ENCODE data around the gene ERN1. TPM values are rescaled to one million over a fixed set of nuclear protein-coding genes. Genes with fewer than 3 reads are reported as not detected.

Gene ERN1
- total RNA-seq, 1 experiment from 2014 or later, result 13.5 TPM

DNA sequence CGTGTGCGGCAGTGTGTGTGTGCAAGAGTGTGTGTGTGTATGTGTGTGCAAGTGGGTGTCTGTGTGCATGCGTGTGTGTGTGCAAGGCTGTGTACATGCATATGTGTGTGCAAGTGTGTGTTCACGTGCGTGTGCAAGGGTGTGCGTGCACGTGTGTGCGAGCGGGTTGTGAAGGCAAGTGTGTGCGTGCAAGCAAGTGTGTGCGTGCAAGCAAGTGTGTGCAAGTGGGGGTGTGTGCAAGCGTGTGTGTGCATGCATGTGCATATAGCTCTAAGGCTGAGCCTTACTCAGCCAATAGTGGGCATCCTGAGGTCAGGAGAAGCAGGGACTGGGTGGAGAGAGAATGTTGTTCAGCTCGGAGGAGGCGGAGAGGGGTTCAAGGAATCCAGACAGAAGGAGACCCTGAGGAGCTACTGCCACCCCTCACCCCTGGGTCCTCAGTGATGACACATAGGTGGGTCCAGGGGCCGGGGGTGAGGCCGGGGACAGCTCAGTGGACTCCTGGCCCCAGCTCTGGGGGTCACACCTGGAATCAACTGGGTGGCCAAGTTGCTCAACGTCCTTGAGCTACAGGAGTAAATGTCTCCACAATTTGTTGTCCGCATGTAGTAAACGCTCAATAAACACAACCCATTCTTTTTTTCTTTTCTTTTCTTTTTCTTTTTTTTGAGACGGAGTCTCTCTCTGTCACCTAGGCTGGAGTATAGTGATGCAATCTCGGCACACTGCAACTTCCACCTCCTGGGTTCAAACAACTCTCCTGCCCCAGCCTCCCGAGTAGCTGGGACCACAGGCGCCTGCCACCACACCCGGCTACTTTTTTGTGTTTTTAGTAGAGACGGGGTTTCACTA lies 130.0 kb downstream of the ERN1 start:
- H2AFZ ChIP-seq (ENCODE audit: low read length), result no peak overlapping the region
- ChIA-PET POLR2A (ENCODE audit: unreplicated experiment) (interaction anchor here (0.6 kb wide), 2 partner anchors 78 to 298 kb away, joined by 3 to 6 read pairs; no protein-coding TSS in a partner anchor), CTCF (interaction anchor here (0.7 kb wide), 1 partner anchor 133 kb away, joined by 3 read pairs; no protein-coding TSS in a partner anchor)
- TF ChIP-seq EZH2phosphoT487 (IDR thresholded peaks at IDR 0.05; ENCODE audit: borderline replicate concordance, low read length), result no peak
- TF ChIP-seq, protein P1, sequence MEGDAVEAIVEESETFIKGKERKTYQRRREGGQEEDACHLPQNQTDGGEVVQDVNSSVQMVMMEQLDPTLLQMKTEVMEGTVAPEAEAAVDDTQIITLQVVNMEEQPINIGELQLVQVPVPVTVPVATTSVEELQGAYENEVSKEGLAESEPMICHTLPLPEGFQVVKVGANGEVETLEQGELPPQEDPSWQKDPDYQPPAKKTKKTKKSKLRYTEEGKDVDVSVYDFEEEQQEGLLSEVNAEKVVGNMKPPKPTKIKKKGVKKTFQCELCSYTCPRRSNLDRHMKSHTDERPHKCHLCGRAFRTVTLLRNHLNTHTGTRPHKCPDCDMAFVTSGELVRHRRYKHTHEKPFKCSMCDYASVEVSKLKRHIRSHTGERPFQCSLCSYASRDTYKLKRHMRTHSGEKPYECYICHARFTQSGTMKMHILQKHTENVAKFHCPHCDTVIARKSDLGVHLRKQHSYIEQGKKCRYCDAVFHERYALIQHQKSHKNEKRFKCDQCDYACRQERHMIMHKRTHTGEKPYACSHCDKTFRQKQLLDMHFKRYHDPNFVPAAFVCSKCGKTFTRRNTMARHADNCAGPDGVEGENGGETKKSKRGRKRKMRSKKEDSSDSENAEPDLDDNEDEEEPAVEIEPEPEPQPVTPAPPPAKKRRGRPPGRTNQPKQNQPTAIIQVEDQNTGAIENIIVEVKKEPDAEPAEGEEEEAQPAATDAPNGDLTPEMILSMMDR (conservative IDR thresholded peaks at IDR 0.05; ENCODE audit: low read depth, low read length), result no peak
- no peak for TF ChIP-seq EZH2 (IDR thresholded peaks at IDR 0.05; ENCODE audit: low read length, unreplicated experiment)
- DNase-seq (no peak), ATAC-seq (no peak)
- no TSS peak for BruUV-seq (replicated peaks)
- H3K27ac ChIP-seq (ENCODE audit: low read length), result no peak overlapping the region
- intact Hi-C loops (cut with micrococcal nuclease), result no loop called here
- H3K27me3 ChIP-seq (ENCODE audit: low read length), result 0 out of 2 replicates have a peak, but pooled peaks cover 4% of the 10 kb centered on the region
- no peaks in the 10 kb centered on the region for H3K79me2 ChIP-seq (ENCODE audit: low read length)
- no peak overlapping the region for H3K9ac ChIP-seq (ENCODE audit: low read length)
- no peaks in the 10 kb centered on the region for H3F3A ChIP-seq (ENCODE audit: low read length, unreplicated experiment)
- no peak overlapping the region for H3K4me3 ChIP-seq (ENCODE audit: low read length)
- H3K36me3 ChIP-seq (ENCODE audit: low read depth, low read length), result no peaks in the 10 kb centered on the region
- H3K4me2 ChIP-seq (ENCODE audit: low read length), result no peak overlapping the region
- H4K20me1 ChIP-seq (ENCODE audit: low read length), result no peaks in the 10 kb centered on the region
- no peaks in the 10 kb centered on the region for H3K9me3 ChIP-seq (ENCODE audit: low read length)
- no peaks in the 10 kb centered on the region for H3K9me2 ChIP-seq (replicated peaks; ENCODE audit: low read length)
- H3K4me1 ChIP-seq (ENCODE audit: insufficient read depth, low read length), result peaks cover 2% of the 10 kb centered on the region; the same call in 1 of the 2 replicates

DNA sequence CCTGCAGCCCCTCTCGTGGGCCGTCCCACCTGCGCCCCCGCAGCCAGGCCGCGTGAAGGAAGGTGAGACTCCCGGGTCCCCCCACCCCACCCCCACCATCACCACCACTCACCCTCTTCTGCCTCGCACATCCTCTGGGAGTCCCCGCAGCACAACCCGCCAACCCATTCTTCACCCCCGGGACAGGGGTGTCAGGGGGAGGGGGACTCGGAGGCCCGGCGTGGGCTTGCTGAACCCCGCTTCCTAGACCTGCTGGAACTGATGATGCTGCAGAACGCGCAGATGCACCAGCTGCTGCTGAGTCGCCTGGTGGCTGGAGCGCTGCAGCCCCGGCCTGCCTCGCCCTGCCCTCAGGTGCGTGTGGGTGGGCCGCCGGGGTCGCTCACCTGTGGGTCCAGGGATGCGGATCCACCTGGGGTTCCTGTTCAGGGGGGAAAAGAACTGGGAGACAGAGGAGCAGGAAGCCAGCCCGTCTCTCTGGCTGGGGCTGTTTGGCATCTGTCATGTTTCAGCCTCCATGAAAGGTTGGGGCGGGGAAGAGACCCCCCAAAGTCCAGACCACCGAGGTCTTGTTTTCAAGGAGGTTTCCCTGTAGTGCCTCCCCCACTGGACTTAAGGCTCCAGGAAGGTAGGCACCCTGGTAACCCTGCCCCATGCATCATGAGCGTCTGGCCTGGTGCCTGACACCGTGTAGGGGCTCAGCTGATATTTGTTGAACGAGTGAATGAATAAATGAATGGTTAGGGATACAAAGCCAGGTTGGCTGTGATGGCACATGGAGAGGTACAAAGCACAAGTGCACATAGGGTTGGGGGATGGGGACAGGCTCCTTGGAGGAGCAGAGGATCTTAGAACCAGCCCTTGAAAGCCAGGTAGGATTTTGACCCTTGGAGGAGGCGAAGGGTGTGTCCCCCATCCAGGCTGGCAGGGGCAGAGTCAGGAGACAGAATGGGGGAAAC lies 130.9 kb downstream of the ERN1 start:
- DNase-seq, result no peak
- TF ChIP-seq, protein P1 (conservative IDR thresholded peaks at IDR 0.05; ENCODE audit: low read depth, low read length), result no peak
- TF ChIP-seq EZH2 (IDR thresholded peaks at IDR 0.05; ENCODE audit: low read length, unreplicated experiment) (no peak), EZH2phosphoT487 (IDR thresholded peaks at IDR 0.05; ENCODE audit: borderline replicate concordance, low read length) (no peak)
- Histone ChIP-seq H3K4me2 (ENCODE audit: low read length) (peak overlapping the region; percentile 89), H3K27me3 (ENCODE audit: low read length) (0 out of 2 replicates have a peak, but pooled peaks cover 5% of the 10 kb centered on the region), H3K9me3 (ENCODE audit: low read length) (no peaks in the 10 kb centered on the region), H4K20me1 (ENCODE audit: low read length) (no peaks in the 10 kb centered on the region), H3K27ac (ENCODE audit: low read length) (no peak overlapping the region), H3F3A (ENCODE audit: low read length, unreplicated experiment) (no peaks in the 10 kb centered on the region), H3K36me3 (ENCODE audit: low read depth, low read length) (no peaks in the 10 kb centered on the region), H3K9me2 (replicated peaks; ENCODE audit: low read length) (no peaks in the 10 kb centered on the region), H3K4me3 (ENCODE audit: low read length) (peak overlapping the region; percentile 75), H3K4me1 (ENCODE audit: insufficient read depth, low read length) (no peaks in the 10 kb centered on the region), H2AFZ (ENCODE audit: low read length) (peak overlapping the region; percentile 94), H3K9ac (ENCODE audit: low read length) (0 out of 2 replicates have a peak overlapping the region, but pooled peaks have one; percentile 18), H3K79me2 (ENCODE audit: low read length) (no peaks in the 10 kb centered on the region)
- CTCF ChIA-PET, result interaction anchor here (0.5 kb wide), 1 partner anchor 288 kb away, joined by 3 read pairs; no protein-coding TSS in a partner anchor
- POLR2A ChIA-PET (ENCODE audit: unreplicated experiment), result interaction anchor here (0.6 kb wide), 2 partner anchors 14 to 77 kb away, joined by 3 to 4 read pairs; no protein-coding TSS in a partner anchor
- intact Hi-C loops (cut with micrococcal nuclease), result no loop called here
- no TSS peak for BruUV-seq (replicated peaks)
- ATAC-seq, result no peak; the same call in 1 of the 2 replicates

Data from PC-3 (cell line).